GM12872 (cell line): ENCODE data around the gene TXNRD1.

ENCODE experiments used
- CTCF ChIP-seq: IDR thresholded peaks from 3 replicates; pipeline ENCODE4 v1.5.1; 2011; ENCODE audit warnings: low read depth, mild to moderate bottlenecking, low read length, moderate library complexity; ENCODE audit not compliant: insufficient read depth

TXNRD1 gene

GRCh38 chr12:104294927-104295668 is 79.5 kb downstream of the TXNRD1 start:
- no peak for TF ChIP-seq CTCF

DNA sequence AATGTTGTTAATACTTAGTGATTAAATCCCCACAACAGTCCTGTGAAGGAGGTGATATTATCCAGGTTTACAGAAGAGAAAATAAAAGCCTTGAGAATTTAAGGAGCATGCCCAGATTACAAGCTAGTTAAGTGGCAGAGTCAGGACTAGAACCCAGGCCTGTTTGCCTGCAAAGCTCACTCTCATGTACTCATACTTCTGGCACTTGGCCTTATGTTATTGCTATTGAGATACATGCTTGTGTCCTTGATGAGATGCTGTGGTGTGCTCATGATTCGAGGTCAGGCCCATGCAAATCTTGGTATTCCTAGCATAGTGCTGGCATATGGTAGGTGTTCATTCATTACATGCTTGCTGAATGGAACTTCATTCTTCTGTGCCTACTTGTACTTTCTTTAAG is 80.4 kb downstream of the TXNRD1 start:
- no peak for TF ChIP-seq CTCF

- no peak for TF ChIP-seq CTCF
Observed at GRCh38 chr12:104296718-104297117, 81.1 kb downstream of the TXNRD1 start.

DNA sequence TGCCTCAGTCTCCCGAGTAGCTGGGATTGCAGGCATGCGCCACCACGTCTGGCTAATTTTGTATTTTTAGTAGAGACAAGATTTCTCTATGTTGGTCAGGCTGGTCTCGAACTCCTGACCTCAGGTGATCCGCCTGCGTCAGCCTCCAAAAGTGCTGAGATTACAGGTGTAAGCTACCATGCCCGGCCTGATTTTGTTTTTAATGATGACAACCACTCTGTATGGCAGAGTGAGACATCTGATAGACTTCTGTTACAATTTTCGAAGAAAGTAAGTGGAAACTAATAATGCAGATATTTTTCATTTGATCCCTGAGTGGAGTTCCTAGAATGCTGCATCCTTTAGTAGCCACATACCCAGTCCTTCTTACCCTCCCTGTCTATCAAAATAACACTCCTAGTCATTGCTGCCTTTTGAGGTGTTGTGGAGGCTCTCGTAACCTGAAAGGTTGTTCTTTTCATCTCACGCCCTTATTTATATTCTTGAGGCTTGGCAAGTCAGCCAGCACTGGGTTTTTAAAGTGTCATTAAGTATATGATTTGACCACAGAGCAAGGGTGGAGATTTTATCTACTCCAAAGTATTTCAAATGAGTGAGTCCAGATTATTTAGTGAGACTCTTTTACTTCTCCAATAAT is 82.0 kb downstream of the TXNRD1 start:
- no peak for TF ChIP-seq CTCF

DNA sequence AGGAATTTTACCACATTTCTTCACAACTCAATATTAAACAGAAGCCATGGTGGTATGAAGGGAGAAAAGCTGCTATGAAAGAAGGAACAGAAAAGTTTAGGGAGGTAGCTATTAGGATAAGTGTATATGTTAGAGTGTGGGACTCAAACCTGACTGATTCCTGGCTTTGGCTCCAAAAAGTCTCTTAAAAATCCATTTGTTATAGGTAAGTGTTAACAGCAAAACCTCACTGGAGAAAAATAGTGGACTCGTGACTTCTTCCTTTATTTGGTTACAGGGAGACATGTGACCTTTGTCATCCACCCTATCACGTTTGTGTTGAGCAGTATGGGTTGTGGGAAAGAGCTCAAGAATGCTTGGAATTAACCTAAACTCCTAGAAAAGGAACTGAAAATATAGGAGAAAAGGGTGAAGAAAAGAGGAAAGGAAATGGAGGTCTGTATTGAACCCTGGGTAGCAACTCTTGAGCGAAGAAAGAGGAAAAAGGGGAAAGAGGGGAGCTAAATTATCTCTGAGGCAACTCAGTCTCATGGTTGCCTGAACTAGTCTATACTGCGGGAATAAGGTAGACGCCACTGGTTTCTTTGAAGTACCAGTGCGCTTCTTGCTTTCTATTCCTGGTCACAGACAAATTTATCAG is 84.4 kb downstream of the TXNRD1 start:
- TF ChIP-seq CTCF = no peak

GRCh38 chr12:104303538-104304151 is 88.1 kb downstream of the TXNRD1 start, which contains the start of gene EID3:
Gene EID3 (plus strand): TSS chr12:104303739. CDS start chr12:104303935, 196 bp downstream.
- no peak for TF ChIP-seq CTCF

GRCh38 chr12:104304261-104305009 is 88.9 kb downstream of the TXNRD1 start:
- no peak for TF ChIP-seq CTCF
